DLD1 (cell line): ENCODE data around the gene ETV4.
"Not testable (repeated sequence)": the region's sequence is repeated elsewhere in the genome, so short reads cannot be mapped to it uniquely, and the experiment has no call there.

Experiments used
- in situ Hi-C: cut with HindIII; loops from 2 replicates; pipeline ENCODE4 v1.10.0; 2017; ENCODE audit warnings: low sequenced_read_pairs

ETV4 gene

GRCh38 chr17:43517615-43518386 is 28.3 kb downstream of the ETV4 start:
- in situ Hi-C loops: no loop called here

DNA sequence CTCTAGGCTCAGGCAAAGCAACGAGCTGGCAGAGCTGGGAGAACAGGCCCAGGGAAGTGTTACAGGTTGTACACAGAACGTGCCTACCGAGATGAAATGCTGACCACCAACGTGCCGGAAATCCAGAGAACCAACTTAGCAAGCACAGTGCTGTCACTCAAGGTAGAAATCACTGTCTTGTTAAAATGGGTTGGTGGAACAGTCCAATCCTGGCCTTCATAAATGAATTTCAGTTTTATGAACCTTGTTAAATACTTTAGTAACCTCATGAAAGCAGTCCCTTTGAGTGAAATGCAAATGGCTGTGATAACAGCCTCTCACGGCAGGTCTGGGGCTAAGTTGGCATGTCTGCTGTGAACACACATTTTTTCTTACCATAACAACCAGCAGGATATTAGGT is 29.0 kb downstream of the ETV4 start:
- in situ Hi-C loops: no loop called here

DNA sequence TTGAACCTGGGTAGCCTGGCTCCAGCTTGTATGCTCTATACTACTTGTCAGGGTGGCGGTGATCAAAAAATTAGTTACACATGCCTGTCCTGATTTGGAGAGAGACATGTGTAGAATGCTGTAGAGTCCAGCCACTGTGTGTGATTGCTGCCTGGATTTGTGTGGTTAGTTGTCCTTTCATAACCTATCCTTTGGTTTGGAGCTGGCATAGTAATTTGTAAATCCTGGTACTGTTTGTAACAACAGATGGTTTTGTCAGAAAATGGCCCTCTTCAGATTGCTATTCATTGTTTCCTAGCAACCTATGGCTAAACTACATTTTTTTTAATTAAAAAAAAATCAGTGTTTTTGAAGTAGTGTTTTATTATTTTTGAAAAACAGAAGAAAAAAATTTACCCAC is 30.5 kb downstream of the ETV4 start:
- in situ Hi-C loops: no loop called here

- in situ Hi-C loops: not testable (repeated sequence)
These were observed 34.9 kb downstream of the ETV4 start for GRCh38 chr17:43511199-43511598.

DNA sequence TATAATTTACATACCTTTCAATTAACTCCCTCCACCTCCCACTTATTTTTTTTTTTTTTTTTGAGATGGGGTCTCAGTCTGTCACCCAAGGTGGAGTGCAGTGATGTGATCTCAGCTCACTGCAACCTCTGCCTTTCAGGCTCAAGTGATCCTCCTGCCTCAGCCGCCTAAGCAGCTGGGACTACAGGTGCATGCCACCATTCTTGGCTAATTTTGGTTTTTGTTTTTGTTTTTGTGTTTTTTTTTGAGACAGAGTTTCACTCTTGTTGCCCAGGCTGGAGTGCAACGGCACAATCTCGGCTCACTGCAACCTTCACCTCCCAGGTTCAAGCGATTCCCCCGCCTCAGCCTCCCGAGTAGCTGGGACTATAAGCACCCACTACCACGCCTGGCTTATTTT is 36.7 kb downstream of the ETV4 start:
- in situ Hi-C loops: loop anchor here (10.0 kb wide), 1 partner anchor 175 kb away; no protein-coding TSS in a partner anchor

GRCh38 chr17:43490621-43491020 is 55.5 kb downstream of the ETV4 start:
- in situ Hi-C loops: no loop called here

DNA sequence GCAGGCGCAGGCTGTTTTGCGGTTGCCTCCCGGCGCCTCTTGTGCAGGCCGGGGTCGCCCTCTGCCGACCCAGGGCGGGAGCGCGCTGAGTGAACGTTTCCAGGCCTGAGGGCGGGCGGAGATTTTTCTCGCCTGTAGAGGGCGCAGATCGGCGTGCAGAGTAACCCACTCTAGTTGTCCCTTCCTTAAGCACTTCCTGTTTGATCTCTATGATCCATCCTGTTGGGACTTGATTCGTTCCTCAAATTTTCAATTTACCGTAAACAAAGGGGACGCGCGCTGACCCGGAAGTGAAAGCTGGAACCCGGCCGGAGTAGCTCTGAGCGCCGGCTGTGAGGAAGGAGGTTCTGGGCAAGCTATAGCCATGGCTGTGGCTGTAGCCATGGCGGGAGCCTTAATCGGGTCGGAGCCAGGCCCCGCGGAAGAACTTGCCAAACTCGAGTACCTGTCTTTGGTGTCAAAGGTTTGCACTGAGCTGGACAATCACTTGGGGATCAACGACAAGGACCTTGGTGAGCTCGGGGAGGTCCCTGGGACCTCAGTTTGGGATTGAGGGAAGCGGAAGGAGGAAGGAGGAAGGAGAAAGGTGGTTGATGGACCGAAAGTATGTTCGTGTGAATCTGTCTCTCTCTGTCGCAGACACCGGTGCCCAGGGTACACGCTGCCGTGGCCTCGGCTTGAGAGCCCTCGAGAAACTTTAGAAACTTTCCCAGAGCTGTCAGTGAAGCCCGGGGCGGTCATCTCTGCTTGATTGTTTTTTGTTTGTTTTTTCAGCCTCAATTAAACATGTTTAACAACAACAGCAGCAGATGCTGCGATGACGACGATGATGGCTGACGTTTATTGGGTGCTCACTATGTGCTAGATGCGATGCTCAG is 62.2 kb downstream of the ETV4 start, which contains the start of gene DHX8:
Gene DHX8 (plus strand): TSS at position 302 of the 878 bp plus-strand sequence. CDS start 63 bp downstream, at position 365.
- in situ Hi-C loops: no loop called here

GRCh38 chr17:43482103-43483012 is 63.8 kb downstream of the ETV4 start:
- in situ Hi-C loops: no loop called here

DNA sequence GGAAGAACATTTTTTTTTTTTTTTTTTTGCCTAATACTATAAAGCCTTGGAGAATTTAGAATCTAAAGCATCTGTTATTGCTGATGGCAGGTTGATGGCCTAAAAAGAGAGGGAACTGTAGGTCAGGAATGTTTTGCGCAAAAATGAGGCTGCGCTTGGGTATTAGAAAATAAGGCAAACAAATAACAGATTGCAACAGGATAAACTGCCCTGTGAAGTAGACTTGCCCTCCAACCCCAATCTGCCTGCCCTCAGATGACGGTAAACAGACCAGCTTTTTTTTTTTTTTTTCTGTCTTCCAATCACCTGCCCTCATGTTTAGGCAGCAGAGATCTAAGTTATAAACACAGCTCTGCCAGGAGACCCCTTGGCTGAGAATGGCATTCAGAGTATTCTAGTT is 66.2 kb downstream of the ETV4 start:
- in situ Hi-C loops: no loop called here
